NCI-H1694 treated with DMSO at 0.1 percent for 48 hours (cell line): ENCODE results near the gene TSSC4.

Source experiments
- DNase-seq: peaks from one replicate; lab custom pipeline; 2025; lab: John Stamatoyannopoulos, UW

TSSC4 gene

DNA sequence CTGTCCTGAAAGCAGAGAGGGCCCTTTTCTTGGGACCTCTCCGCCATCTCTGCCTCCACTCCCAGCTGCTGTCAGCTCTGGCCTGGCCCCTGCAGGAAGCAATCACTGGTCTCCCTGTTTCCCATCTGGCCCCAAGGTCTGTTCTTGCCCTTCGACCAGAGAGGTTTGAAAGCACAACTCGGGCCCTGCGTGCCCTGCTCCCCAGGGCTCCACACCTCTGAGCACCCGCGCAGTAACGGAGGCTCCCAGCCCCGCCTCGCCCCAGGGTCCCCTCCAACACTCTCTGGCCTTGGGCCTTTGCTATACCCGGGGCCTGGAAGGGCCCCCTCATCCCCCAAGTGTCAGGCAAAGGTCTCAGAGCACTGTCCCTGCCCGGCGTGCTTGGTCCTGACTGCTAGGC is 31.2 kb upstream of the TSSC4 start:
- DNase-seq, result no peak

DNA sequence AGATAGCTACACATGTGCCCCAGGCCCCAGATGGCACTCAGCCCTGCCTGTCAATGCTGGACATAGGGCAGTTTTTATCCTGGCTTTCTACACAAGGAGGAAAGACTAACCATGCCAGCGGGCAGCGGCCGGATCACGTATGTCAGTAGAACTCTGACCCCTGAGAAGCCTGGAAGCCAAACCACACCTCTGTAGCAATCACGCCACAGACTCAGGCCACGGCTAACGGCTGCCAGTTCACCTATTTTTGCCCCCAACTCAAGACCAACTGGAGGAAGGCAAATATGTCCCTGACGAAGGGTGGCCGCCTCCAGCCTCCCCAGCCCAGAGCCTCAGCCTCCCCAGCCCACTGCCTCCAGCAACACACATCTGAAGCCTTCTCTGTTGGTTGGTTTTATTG is 30.7 kb upstream of the TSSC4 start:
- no peak for DNase-seq

DNA sequence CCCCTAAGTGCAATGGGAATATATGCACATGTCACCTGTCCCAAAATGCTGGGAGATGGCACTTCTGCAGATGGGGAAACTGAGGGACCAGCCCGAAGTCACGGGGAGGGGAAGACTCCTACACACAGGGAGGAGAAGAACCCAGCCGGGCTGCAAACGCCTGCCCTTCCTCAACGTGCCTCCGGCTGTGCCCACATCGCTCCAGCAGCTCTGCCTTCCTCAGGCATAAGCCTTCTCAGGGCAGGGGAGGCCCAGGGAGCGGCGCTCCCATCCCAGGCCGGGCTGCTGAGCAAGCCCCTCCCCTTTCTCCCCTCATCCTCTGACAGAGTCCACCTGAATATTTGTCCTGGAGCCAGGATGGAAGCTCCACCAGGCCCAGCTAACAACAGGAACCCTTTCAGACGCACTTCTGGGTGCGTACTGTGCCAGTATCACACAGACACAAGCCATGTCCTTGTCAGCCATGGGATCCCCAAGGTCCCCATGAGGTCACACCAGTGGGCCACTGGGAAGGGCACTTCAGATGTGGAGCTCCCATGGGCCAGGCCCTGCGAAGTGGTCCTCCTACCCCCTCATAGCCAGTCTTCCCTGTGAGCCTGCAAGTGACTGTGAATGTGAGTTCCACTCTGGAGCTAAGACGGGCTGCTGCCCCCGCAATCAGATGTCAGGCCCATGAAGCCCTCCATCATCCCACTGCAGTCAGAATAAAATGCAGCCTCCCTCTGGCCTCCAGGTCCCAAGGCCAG is 25.9 kb upstream of the TSSC4 start:
- DNase-seq, result no peak

DNA sequence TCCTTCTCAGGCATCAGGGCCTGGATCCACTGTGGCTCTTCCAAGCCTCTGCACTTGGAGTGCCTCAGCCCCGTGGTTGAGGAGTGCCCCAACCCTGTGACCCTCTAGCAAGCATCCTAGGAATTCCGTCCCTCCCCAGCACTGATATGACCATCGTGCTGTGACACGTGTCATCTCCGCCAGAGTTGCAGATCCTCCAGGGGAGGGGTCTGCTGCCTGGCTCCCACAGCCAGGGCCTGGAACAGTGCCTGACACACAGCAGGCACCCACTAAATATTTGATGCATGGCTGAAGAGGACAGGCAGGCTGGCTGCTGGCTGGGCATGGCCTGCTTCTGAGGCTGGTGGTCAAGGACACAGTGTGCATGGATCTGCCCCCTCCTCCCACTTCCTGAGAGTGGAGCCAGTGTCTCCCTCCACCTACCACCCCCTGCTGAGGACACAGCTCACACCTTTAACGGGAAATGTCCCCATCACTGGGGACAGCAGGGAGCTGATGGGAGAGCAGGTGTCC is 25.2 kb upstream of the TSSC4 start:
- DNase-seq, result no peak

DNA sequence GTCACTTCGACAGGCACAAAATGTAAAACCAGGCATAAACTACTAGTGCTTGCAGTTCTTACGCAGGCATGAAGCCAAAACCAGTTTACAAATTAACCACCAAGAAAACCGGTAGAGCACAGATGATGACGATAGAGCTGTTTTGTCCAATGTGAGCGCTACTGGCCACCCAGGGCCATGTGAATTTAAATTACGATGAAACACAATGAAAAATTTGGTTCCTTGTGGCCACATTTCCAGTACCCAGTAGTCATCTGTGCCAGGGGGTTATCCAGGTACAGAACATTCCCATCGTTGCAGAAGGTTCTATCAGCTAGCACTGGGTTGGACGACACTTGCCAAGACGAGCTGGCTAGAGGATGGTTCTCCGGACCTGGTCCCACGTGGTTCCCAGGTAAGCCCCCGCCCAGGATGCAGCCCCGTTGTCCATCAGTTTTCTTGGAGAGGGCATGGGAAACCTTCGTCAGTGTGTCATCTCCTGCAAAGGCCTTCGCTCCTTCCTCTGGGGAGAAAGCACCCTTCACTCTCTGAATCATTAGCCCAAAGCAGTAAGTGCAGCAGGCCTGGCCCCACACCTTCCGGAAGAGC is 24.5 kb upstream of the TSSC4 start:
- no peak for DNase-seq

DNA sequence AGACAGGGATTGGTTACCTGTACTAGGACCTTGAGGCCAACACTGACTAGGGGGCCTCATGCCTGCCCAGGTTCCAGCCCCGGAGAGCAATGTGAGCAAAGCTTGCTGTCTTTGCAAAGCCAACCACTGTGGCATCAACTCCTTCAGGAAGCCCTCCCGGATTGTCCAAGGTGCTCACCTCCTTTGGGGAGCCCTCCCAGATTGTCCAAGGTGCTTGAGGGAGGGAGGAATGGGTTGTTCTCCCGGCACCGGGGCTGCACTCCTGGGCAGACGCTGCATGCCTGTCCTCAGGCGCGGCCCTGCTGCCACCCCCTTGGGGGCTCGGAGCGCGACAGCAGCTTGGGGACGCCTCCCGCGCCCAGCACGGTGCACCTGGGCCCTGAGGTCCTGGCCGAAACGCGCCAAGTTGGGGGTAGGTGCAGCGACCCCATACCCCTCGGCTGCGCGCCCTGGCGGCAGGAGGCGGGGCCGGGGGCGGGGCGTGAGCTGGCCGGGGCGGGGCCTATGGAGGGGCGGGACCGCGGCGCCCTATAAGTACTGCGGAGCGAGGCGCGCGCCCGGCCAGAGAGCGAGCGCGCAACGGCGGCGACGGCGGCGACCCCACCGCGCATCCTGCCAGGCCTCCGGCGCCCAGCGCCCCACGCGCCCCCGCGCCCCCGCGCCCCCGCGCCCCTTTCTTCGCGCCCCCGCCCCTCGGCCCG is 23.6 kb upstream of the TSSC4 start, which contains the start of gene CD81:
TSS of gene CD81 (plus strand) at position 560 of the 701 bp plus-strand sequence. CDS start 240 bp downstream, outside the sequence.
- DNase-seq, result no peak

DNA sequence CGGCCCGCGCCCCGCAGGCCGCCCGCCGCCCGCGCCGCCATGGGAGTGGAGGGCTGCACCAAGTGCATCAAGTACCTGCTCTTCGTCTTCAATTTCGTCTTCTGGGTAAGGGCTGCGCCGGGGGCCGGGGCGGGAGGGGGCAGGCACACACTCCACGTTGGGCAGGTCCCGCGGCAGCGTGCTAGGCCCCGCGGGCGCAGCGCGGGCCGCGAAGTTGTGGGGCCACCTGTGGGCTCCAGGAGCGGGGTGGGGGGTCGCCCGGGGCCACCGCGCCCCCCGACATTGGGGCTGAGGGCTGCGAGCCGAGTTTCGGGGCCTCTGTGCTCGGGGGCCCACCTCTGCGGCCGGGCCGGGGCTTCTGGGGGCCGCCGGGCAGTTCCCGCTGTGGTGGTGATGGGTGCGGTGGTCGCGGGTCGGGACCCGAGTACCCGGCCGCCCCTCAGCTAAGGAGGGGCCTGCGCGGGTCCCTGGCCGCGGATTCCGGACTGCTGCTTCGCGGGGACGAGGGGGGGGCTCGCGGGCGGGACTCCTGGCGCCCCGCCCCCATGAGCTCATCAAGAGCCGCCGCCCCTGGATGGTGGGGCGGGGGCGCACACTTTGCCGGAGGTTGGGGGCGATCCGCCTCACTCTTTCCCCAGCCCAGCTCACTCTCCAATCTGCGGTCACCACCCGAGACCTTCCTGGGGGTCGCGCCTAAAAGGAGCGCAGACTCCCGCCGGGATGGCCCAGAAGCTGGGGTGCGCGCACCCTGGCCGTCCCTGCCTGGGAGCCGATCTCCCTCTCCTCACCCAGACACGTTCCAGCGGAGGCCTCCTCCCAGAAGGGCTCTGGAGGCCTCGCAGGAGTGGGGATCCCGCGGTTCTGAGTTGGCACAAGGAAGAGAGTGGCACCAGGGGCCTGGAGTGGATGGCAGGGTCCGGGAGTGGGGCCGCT is 22.8 kb upstream of the TSSC4 start:
- DNase-seq, result no peak

DNA sequence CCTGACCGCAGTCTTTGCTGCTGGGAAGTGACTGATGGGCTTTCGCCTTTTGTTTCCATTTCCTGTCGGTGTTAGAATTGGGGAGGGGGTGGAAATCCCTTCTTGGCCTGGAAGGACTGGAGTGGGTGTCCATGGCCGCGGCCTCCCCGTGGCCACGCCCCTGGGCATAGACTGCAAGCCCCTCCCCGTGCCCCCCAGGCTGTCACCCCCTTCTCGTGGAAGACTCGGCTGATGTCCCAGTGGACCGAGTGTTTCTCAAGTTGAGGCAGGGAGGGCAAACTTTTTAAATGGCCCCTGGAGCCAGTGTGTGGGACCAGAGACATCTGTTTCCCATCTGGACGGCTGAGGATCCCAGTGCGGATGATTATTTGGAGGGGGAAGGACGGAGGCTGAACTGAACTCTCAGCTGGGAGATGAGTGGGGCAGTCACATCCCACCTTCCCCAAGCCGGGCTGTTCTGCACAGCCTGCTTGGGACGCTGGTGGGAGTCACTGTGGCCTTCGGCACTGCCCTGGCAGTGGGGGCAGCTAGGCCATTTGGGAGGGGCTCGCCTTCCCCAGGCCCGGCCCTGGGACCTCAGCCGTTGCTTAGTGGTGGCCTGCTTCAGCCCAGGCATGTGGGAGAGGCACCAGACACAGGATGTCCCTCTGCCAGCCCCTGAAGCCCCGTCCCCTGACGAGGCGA is 21.9 kb upstream of the TSSC4 start:
- no peak for DNase-seq

DNA sequence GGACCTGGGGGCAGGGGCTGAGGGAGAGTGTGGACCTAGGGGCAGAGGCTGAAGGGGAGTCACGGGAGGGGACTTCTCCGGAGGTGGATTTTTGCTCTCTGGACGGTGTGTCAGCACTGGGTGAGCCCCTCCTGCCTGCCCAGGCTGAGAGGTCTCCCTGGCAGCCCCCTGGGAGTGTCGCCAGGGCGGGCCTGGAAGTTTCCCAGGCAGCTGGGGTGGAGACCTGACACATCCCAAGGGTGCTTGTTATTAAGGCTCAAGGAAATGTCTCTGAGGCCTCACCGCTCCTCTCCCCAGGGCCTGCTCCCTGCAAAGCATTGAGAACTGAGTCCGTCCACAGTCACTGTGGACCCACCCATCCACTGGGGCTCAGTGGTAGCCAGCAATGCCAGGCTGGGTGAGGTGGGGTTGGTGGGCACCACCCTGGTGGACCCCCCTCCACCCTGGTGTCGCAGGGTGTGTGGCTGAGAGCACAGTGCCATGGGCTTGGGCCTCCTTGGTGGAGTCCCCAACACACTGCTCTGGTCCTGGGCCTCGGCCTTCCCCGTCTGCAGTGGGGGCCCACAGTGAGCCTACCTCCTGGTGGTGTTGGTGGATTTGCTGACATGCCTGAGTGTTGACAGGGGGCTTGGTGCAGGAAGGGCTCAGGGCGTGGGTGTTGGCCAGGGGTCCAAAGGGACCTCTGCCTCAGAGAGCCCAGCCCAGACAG is 20.9 kb upstream of the TSSC4 start:
- DNase-seq, result no peak

DNA sequence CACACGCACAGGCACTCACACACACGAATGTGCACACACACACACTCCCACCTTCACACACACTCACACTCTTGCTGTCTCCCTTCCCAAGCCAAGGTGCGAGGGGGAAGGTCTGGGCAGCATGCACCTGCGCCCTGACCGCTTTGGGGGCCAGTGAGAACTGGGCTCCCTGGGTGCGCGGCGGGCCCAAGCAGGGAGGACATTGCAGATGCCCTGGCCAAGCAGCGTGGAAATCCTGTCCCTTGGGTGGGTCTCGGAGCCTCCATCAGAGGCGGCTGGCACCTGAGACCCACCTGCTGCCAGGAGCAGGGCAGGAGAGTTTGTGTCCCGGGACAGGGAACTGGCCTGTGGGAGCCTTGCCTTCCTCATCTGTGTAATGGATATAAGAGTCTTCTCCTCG is 20.2 kb upstream of the TSSC4 start:
- DNase-seq, result no peak

DNA sequence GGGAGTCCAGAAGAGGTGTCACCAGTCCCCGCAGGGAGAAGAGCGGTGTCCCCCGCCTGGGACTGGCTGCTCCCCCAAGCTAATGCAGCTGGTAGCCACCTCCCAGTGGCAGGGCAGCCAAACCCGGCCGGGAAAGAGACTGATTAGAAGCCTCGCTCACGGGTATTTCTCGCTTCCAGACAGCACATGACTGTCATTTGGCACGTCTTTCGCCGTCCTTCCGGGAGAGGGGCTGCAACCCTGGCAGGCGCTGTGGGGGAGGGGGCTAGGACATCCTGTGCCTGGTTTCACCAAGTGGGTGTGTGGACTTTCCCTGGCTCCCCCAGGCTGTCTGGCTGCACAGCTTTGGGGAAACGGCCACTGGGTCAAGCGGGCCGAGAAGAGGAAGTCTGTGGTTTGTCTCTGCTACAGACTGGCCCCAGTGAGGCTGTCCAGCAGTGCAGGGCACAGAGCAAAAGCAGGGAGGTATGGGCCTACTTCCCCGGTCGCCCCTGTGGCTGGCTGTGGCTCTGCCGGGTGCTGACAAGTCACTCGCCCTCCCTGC is 19.7 kb upstream of the TSSC4 start:
- no peak for DNase-seq

DNA sequence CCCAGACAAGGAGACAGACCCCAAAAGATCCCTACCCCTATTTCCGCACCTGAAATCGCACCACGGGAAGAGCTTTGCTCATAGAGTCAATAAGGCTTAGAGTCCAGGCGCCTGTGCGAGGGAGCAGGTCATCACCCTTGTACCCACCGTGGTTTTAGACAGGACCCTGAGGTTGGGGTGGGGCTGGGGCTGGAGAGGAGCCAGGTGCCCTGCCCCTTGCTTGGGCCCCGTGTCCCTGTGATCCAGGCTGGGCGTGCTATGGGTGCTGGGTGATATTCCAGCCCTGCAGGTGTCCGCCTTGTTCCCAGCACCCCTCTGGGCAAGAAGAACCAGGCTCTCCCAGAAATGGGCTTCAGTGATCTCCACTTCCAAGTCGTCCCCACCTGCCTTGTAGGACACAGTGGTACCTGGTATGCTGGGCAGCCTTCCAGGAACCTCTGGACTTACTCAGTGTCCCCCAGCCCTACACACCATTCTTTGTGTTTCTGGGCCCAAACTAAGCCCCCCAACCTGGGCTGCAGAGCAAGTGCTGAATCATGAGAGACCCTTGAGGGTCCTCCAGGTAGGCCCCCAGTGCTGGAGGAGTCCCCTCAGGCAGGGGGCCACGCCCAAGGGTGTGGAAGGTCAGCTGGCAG is 18.9 kb upstream of the TSSC4 start:
- no peak for DNase-seq

DNA sequence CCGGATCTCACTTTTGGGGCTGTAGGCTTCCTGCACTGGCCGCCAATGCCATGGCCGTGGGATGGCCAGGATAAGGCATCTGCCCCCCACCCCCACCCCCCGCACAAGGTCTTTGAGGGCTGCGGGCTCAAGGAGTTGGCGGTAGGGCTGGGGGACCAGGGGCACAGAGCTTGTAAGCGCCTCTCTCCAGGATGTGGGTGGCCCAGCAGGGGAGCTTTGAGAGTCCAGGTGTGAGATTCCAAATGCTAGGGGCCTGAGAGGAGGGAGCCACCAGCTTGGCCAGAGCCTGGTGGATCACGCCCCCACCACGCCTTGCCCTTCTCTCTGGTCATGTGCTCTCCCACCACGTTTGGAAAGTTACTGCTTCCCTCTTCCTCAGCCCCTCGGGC is 18.4 kb upstream of the TSSC4 start:
- DNase-seq, result no peak

DNA sequence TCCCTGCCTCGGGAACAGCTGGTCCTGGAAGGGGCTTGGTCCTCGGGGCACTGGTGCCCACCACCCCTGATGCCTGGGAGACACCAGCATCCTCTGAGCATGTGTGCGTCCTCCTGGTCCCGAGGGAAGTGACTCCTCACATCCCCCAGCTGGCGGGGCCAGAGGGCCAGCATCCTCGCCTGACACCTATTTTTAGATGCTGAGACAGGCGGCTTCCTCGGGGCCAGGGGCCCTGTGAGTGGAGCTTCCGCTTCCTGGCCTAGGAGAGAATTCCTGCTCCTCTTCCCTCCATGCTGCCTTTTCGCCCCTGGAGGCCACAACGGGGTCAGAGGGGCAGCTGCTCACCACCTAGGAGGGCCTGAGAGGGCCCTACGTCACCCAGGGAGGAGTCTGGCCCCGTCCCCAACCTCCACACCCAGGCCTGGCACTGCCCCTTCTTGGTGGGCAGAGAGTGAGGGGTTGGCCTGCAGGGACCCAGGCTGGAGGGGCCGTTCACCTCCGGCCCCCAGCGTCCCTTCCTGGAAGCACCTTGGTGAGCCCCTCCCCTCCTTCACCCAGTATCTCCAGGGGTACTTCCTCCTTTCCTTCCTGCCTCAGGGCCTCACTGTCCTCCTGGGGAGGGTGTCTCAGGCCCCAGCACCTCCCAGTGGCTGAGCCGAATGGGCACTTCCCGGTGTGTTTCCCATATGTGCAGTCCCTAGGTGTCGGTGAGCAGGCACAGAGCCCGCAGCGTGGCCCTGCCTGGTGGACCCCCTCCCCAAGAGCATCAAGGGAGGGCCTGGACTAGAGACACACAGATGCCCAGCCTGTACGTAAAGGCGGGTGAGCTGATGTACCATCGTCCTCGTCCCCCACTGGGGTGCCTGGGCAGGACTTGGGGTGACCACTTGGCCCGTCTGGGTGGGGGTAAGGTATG is 17.4 kb upstream of the TSSC4 start:
- no peak for DNase-seq

DNA sequence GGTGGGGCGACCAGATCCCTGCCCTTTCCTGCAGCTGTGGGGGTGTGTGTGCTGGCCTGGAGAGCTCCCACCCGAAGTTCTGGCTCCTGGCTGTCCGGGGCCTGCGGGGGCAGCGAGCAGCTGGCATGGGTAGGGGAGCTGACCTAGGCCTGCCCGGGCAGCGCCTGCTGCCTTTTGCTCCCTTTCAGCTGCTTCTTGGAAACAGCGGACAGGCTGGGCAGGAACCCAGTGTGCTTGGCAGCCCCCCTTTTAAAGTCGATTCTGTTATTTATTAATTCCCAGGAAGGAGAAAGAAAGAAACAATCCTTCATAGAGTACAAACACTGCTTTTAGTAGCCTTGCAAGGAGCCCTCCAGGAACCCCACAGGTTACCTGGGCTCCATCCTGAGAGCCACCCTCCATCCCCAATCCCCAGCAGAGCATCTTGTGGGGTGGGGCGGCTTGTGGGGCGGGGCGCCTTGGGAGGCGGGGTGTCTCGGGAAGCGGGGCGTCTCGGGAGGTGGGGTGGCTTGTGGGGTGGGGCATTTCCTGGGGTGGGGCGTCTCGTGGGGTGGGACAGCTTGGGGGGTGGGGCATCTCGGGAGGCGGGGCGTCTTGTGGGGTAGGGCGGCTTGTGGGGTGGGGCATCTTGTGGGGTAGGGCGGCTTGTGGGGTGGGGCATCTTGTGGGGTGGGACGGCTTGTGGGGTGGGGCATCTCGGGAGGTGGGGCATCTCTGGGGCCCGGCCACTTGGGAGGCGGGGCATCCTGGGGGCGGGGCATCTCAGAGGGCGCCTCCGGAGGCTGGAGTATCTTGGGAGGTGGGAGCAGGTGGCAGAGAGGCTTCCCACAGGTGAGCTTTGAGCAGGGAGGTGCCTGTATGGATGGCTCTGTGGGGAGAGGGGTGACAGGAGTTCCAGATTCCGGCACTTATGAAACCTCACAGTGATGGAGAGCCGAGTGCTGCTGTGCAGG is 16.4 kb upstream of the TSSC4 start:
- no peak for DNase-seq

DNA sequence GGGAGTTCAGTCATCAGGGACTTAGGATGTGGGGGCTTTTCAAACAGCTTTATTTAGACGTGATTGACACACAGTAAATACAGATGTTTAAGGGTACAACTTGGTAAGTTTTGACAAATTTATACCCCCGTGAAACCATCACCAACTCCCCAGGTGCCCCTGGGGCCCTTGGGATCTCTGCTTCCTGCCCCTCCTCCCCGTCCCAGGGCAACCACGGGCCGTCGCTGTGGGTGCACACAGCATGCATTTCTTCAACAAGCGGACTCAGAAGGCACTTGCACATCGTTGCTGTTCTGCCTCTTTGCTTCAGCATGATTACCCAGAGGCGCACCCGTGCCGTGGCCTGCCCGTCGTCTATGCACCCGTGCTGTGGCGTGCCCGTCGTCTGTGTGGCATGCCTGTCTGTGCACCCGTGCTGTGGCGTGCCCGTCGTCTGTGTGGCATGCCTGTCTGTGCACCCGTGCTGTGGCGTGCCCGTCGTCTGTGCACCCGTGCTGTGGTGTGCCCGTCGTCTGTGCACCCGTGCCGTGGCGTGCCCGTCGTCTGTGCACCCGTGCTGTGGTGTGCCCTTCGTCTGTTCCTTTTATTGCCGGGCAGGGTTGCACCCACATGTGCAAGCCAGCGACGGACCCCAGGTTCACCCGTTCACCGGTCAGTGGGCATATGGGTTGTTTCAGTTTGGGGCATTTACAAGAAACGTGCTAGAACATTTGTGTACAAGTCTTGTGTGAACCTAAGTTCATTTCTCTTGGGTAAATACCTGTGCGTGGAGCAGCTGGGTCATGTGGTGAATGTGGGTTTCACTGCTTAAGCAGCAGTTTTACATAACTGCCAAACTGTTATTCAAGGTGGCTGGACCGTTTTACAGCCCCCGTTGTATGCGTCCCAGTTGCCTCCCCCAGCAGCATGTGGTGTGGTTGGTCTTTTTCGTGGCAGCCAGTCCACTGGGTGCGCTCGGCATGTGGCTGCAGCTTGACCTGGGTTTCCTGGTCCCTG is 15.1 kb upstream of the TSSC4 start:
- DNase-seq, result no peak
